ENCODE measurements around the gene COA8.
A peak's percentile ranks its signal among the peaks of the same experiment; 100 is the strongest.

Gene COA8

GRCh38 chr14:103537175-103537990 lies 25.4 kb upstream of the COA8 start:
- no peak for DNase-seq (ENCODE audit: low read depth)

- no peak for DNase-seq (ENCODE audit: low read depth)
These were observed 24.3 kb upstream of the COA8 start for GRCh38 chr14:103538291-103539055.

GRCh38 chr14:103539056-103539825 lies 23.5 kb upstream of the COA8 start:
- no peak for DNase-seq (ENCODE audit: low read depth)

GRCh38 chr14:103540821-103541708 lies 21.7 kb upstream of the COA8 start:
- DNase-seq (ENCODE audit: low read depth), result no peak

- DNase-seq (ENCODE audit: low read depth), result no peak
These were observed 20.8 kb upstream of the COA8 start for GRCh38 chr14:103541709-103542604.

GRCh38 chr14:103542605-103543088 lies 20.1 kb upstream of the COA8 start:
- DNase-seq (ENCODE audit: low read depth), result no peak

GRCh38 chr14:103543140-103543539 lies 19.6 kb upstream of the COA8 start:
- no peak for DNase-seq (ENCODE audit: low read depth)

- DNase-seq (ENCODE audit: low read depth), result no peak
These were observed 18.9 kb upstream of the COA8 start for GRCh38 chr14:103543721-103544387.

GRCh38 chr14:103544388-103545218 lies 18.2 kb upstream of the COA8 start:
- no peak for DNase-seq (ENCODE audit: low read depth)

GRCh38 chr14:103545219-103545914 lies 17.4 kb upstream of the COA8 start:
- DNase-seq (ENCODE audit: low read depth), result no peak

GRCh38 chr14:103545915-103546651 lies 16.7 kb upstream of the COA8 start:
- DNase-seq (ENCODE audit: low read depth), result no peak

GRCh38 chr14:103546652-103547454 lies 15.9 kb upstream of the COA8 start:
- peak; percentile 66 for DNase-seq (ENCODE audit: low read depth)

GRCh38 chr14:103547455-103547940 lies 15.3 kb upstream of the COA8 start:
- DNase-seq (ENCODE audit: low read depth), result no peak

- no peak for DNase-seq (ENCODE audit: low read depth)
These were observed 14.8 kb upstream of the COA8 start for GRCh38 chr14:103547941-103548462.

GRCh38 chr14:103548463-103549351 lies 14.1 kb upstream of the COA8 start:
- no peak for DNase-seq (ENCODE audit: low read depth)
